Measurements from ENCODE around the gene GPR146. TPM values are rescaled to one million over a fixed set of nuclear protein-coding genes. Genes with fewer than 3 reads are reported as not detected.

The GPR146 gene
- total and polyA plus RNA-seq, 2 of the 13 experiments (the other 11 are each of a cell fraction or from before 2014, with no cell fraction given) = 2.0 to 15.9 TPM

GRCh38 chr7:1094870-1095269 is 50.5 kb downstream of the GPR146 start:
- DNase-seq (ENCODE audit: low spot score) (no peak), FAIRE-seq (no peak), ATAC-seq (no peak)
- H3K27ac ChIP-seq (ENCODE audit: extremely low read length, insufficient read depth, low read length) = peak overlapping the region; percentile 5
- peaks cover 21 to 37% of the 10 kb centered on the region in 2 experiments; a peak in 4 of 5 replicates for H3K36me3 ChIP-seq (replicated peaks in 1 of 2; ENCODE audit: control insufficient read depth in 1 of 2, insufficient read depth in 2 of 2, low read length in 2 of 2)
- H3K79me2 ChIP-seq (ENCODE audit: insufficient read depth, low read length) = peaks cover 30% of the 10 kb centered on the region
- H3K4me1 ChIP-seq (ENCODE audit: insufficient read depth, low read length) = peaks cover 46% of the 10 kb centered on the region
- H3K4me2 ChIP-seq (ENCODE audit: low read depth, low read length) = no peak overlapping the region
- 96% methylated on average over 5 of the region's 14 CpGs for WGBS (ENCODE audit: low lambda C conversion rate)
- H3K9me3 ChIP-seq (ENCODE audit: low read length) = no peaks in the 10 kb centered on the region
- BruUV-seq (replicated peaks) = no TSS peak
- ChIA-PET POLR2A (no interaction called here), CTCF (ENCODE audit: low intra/inter-chr PET ratio, low total read pairs) (no interaction called here)
- H3K27me3 ChIP-seq (ENCODE audit: control insufficient read depth in 1 of 2, insufficient read depth in 2 of 2, low read length in 2 of 2) = no peaks in the 10 kb centered on the region
- intact Hi-C loops (cut with micrococcal nuclease; ENCODE audit: unreplicated experiment) = no loop called here
- TF ChIP-seq AGO2 (optimal IDR thresholded peaks at IDR 0.05; ENCODE audit: low read depth, low read length) (peak; percentile 54), SP5 (CRISPR knock-in tag; IDR thresholded peaks at IDR 0.05; ENCODE audit: borderline replicate concordance, low read depth) (no peak), RBFOX2 (IDR thresholded peaks at IDR 0.05; ENCODE audit: low read depth, low read length) (0 out of 2 replicates have a peak, but pooled peaks have one; percentile 14), TFDP1 (CRISPR knock-in tag; IDR thresholded peaks at IDR 0.05; ENCODE audit: borderline replicate concordance) (no peak), RBAK (CRISPR knock-in tag; IDR thresholded peaks at IDR 0.05) (no peak), SNAI1 (CRISPR knock-in tag; IDR thresholded peaks at IDR 0.05; ENCODE audit: borderline replicate concordance) (no peak), AGO1 (IDR thresholded peaks at IDR 0.05; ENCODE audit: low read depth, low read length, poor library complexity, severe bottlenecking) (peak; percentile 62), MXD4 (CRISPR knock-in tag; IDR thresholded peaks at IDR 0.05) (no peak), ZNF343 (CRISPR knock-in tag; IDR thresholded peaks at IDR 0.05) (no peak), NFE2L2 (IDR thresholded peaks at IDR 0.05; ENCODE audit: low read length) (no peak)
- TF ChIP-seq, protein P1, sequence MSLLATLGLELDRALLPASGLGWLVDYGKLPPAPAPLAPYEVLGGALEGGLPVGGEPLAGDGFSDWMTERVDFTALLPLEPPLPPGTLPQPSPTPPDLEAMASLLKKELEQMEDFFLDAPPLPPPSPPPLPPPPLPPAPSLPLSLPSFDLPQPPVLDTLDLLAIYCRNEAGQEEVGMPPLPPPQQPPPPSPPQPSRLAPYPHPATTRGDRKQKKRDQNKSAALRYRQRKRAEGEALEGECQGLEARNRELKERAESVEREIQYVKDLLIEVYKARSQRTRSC (CRISPR knock-in tag; IDR thresholded peaks at IDR 0.05; ENCODE audit: low read depth) = no peak
- TF ChIP-seq, protein P2, sequence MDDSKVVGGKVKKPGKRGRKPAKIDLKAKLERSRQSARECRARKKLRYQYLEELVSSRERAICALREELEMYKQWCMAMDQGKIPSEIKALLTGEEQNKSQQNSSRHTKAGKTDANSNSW (CRISPR knock-in tag; IDR thresholded peaks at IDR 0.05; ENCODE audit: borderline replicate concordance) = no peak
- H4K20me1 ChIP-seq (ENCODE audit: insufficient read depth, low read length) = no peaks in the 10 kb centered on the region
- H3K9ac ChIP-seq (ENCODE audit: insufficient read depth, low read depth, low read length) = no peak overlapping the region
- in situ Hi-C loops (cut with HindIII; ENCODE audit: extremely low pct_ligation_motif_present, low pct_unique_long_range_greater_than_20kb) = no loop called here
- H3K4me3 ChIP-seq (replicated peaks in 1 of 3; ENCODE audit: insufficient read depth in 1 of 3, low read depth in 2 of 3, low read length in 3 of 3) = no peak overlapping the region
- H2AFZ ChIP-seq (ENCODE audit: low read length) = no peak overlapping the region

Data from HepG2 (cell line).